Upper lobe of left lung (tissue), 4 donors: ENCODE measurements around the gene BIN2.

Experiments
- CTCF ChIP-seq, 6 experiments: fragments of 450-650 bp in 4 of 6; fragments of 200-600 bp in 2 of 6; sonication (generic) in 2 of 6; IDR thresholded peaks; one replicate each; pipeline ENCODE4 v1.5.1; 2016 to 2019; ENCODE audit warnings: antibody characterized with exemption in 6 of 6
- EP300 ChIP-seq, 4 donors: sonication (generic); formaldehyde crosslinking; IDR thresholded peaks; one replicate each; pipeline ENCODE4 v1.5.1; 2017; ENCODE audit warnings: antibody characterized with exemption in 4 of 4, control low read depth in 2 of 4
- POLR2A ChIP-seq, 4 donors: fragments of 450-650 bp; IDR thresholded peaks; one replicate each; pipeline ENCODE4 v1.5.1; 2016 to 2017; ENCODE audit warnings: antibody characterized with exemption in 4 of 4, mild to moderate bottlenecking in 2 of 4
- POLR2AphosphoS5 ChIP-seq, 2 donors: sonication (generic); formaldehyde crosslinking; IDR thresholded peaks; one replicate each; pipeline ENCODE4 v1.5.1; 2017; ENCODE audit warnings: antibody characterized with exemption in 2 of 2

- TF ChIP-seq CTCF (IDR thresholded peaks at IDR 0.05) (no peak), POLR2A (IDR thresholded peaks at IDR 0.05) (no peak), POLR2AphosphoS5 (IDR thresholded peaks at IDR 0.05) (no peak), EP300 (IDR thresholded peaks at IDR 0.05) (no peak)
These were observed 49.2 kb upstream of the BIN2 start for GRCh38 chr12:51373187-51373586.
